NB4 (cell line): ENCODE measurements around the gene DESI2.

ENCODE experiments used
- MYC ChIP-seq: IDR thresholded peaks from 2 replicates; pipeline ENCODE4 v1.6.1; 2011; ENCODE audit warnings: low read depth, low read length
- POLR2A ChIP-seq: IDR thresholded peaks from 2 replicates; pipeline ENCODE4 v1.6.1; 2011; ENCODE audit warnings: mild to moderate bottlenecking; ENCODE audit not compliant: insufficient read length; ENCODE audit errors: extremely low read depth
- TF ChIP-seq, protein P1 (sequence below): IDR thresholded peaks from one replicate; pipeline ENCODE4 v1.5.1; 2012; ENCODE audit warnings: low read depth, low read length
- TF ChIP-seq, protein P2 (sequence below): IDR thresholded peaks from 2 replicates; pipeline ENCODE4 v1.6.1; 2011; ENCODE audit warnings: low read depth, low read length

DNA sequence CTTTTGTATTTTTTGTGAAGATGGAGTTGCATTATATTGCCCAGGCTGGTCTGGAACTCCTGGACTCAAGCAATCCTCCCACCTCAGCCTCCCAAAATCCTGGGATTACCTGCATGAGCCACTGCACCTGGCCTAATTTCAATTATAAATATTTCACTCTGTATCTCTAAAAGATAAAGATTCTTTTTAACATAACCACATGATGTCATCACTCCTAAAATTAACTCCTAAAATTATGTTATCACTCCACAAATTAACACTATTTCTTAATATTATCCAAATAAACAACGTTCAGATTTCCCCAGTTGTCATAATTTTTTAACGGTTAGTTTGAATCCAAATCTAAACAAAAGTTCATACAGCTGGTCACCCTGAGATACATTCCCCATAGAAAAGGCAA, 43.0 kb downstream of the DESI2 start:
- TF ChIP-seq, protein P1, sequence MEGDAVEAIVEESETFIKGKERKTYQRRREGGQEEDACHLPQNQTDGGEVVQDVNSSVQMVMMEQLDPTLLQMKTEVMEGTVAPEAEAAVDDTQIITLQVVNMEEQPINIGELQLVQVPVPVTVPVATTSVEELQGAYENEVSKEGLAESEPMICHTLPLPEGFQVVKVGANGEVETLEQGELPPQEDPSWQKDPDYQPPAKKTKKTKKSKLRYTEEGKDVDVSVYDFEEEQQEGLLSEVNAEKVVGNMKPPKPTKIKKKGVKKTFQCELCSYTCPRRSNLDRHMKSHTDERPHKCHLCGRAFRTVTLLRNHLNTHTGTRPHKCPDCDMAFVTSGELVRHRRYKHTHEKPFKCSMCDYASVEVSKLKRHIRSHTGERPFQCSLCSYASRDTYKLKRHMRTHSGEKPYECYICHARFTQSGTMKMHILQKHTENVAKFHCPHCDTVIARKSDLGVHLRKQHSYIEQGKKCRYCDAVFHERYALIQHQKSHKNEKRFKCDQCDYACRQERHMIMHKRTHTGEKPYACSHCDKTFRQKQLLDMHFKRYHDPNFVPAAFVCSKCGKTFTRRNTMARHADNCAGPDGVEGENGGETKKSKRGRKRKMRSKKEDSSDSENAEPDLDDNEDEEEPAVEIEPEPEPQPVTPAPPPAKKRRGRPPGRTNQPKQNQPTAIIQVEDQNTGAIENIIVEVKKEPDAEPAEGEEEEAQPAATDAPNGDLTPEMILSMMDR = no peak
- TF ChIP-seq, protein P2, sequence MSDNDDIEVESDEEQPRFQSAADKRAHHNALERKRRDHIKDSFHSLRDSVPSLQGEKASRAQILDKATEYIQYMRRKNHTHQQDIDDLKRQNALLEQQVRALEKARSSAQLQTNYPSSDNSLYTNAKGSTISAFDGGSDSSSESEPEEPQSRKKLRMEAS = no peak
- TF ChIP-seq POLR2A = no peak
- no peak for TF ChIP-seq MYC
